Measurements from ENCODE around the gene PLA2R1.

Gene PLA2R1

DNA sequence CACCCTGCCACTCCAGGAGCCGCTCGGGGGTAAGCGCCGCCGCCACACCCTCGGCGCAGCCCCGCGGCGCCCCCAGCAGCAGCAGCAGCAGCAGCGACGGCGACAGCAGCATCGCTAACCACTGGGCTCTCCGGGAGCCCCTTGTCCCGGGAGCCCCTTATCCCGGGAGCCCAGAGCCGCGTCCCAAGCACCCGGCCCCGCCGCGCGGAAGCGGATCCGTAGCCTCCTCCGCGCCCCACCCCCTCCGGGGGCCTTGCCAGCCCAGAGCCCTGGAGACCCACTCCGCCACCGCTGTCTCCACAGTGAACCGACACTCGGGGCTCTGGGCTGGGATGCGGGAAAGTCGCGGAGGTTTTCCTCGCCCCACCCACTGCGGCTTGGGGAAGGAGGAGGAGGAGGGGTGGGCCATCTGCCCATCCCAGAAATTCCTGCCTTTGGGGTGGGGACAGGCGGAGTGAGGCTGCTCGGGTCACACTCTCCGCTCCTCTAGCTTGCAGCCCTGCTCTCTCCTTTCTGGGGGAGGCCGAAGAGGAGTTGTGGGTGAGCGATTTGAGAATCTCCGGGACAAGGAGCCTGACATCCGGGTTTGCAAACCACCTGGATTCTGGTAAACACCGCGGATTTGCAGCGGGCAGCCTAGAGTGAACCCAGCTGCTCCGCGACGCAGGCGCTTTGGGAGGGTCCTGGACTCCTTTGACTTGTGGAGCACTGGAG lies at the start of gene PLA2R1:
Gene PLA2R1 (minus strand): TSS at position 324 of the 714 bp plus-strand sequence. CDS start 212 bp downstream, at position 112.
- ATAC-seq (ENCODE audit: low read depth): no peak
- Mint-ChIP-seq H3K27me3 (peaks cover 20% of the 10 kb centered on the region), H3K36me3 (peaks cover 1% of the 10 kb centered on the region), H3K27ac (no peak within 1 kb of the TSS), H3K9me3 (peaks cover 4% of the 10 kb centered on the region), H3K4me1 (peaks cover 2% of the 10 kb centered on the region), H3K4me3 (peak within 1 kb of the TSS; percentile 45)
- DNase-seq (ENCODE audit: low spot score in 2 of 2): no peak

- H3K27me3 Mint-ChIP-seq: peaks cover 9% of the 10 kb centered on the region
- no peaks in the 10 kb centered on the region for H3K4me1 Mint-ChIP-seq
- DNase-seq (ENCODE audit: low spot score in 2 of 2) (no peak), ATAC-seq (ENCODE audit: low read depth) (no peak)
- H3K9me3 Mint-ChIP-seq: no peaks in the 10 kb centered on the region
- no peak overlapping the region for H3K27ac Mint-ChIP-seq
- no peaks in the 10 kb centered on the region for H3K36me3 Mint-ChIP-seq
- no peak overlapping the region for H3K4me3 Mint-ChIP-seq
Observed at GRCh38 chr2:160110674-160111239, 48.3 kb upstream of the PLA2R1 start.

DNA sequence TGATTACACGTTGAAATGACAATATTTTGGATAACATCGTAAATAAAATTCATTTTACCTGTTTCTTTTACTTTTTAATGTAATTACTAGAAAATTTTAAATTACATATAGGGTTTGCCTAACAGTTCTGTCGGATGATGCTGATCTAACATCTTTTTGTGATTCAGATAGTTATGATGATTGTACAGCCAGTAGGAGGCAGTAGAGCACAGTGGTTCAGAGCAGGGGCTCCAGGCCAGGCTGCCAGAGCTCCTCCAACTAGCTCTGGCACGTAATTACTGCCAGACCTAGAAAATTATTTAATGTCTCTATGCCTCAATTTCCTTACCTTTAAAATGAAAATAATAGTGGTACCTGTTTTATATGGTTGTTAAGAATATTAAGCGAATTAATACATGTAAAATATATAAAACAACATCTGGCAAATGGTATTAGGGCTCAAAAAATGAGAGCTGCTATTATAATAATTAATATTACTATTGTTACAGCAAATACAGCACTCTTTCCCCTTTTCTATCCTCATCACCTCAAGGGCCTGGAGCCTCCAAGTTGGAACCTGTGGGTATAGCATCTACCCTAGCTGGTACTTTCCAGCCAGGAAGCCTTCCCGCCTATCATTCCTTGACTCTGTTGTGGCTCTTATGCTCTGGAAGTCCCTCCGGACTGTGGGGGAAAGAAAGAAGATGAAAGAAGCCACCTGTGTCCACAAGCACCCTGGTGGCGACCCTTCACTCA lies 47.7 kb upstream of the PLA2R1 start:
- peaks cover 9% of the 10 kb centered on the region for H3K27me3 Mint-ChIP-seq
- H3K4me1 Mint-ChIP-seq: no peaks in the 10 kb centered on the region
- peak; percentile 41 for ATAC-seq (ENCODE audit: low read depth)
- peak in 1 of 2 donors; percentile 7 for DNase-seq (ENCODE audit: low spot score in 2 of 2)
- H3K4me3 Mint-ChIP-seq: no peak overlapping the region
- H3K27ac Mint-ChIP-seq: no peak overlapping the region
- H3K36me3 Mint-ChIP-seq: no peaks in the 10 kb centered on the region
- no peaks in the 10 kb centered on the region for H3K9me3 Mint-ChIP-seq

DNA sequence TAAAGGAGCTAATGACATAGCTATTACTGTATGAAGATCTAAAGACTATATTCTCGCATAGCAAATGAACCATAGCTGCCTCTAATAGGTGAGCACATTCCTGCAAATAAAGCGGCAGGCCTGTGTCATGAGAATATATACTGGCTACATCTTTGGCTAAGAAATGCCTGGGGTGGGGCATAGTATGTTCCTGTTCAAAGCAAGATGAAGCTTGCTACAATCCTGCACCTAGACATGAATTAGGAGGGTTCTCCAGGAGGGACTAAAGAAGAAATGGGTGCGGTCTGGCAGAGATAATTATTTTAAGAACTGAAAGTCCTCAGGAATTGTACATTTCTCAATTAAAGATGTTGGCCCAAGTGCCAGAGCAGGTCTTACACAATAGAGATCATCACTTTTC lies 46.8 kb upstream of the PLA2R1 start:
- peaks cover 6% of the 10 kb centered on the region for H3K27me3 Mint-ChIP-seq

DNA sequence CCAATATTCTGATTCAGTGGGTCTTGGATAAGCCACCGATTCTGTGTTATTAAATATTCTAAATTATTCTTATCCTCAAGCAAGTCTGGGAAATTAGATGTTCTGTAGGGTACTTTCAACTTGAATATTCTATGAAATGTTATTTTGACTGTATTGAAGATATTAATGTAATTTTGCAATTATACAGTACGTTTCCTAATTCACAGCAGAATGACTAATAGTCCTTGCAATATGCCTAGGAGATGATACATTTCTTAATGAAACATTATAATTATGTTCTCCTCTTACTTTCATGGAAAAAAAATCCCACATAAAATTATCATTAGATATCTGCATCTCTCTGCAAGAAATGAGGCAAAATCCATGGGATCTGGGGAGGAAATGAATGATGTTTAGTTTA lies 46.2 kb upstream of the PLA2R1 start:
- Mint-ChIP-seq H3K4me3 (no peak overlapping the region), H3K4me1 (no peaks in the 10 kb centered on the region), H3K27me3 (peaks cover 3% of the 10 kb centered on the region), H3K27ac (no peak overlapping the region), H3K9me3 (no peaks in the 10 kb centered on the region), H3K36me3 (no peaks in the 10 kb centered on the region)
- DNase-seq (ENCODE audit: low spot score in 2 of 2): no peak
- ATAC-seq (ENCODE audit: low read depth): no peak

More for the DNA sequence above, 46.8 kb upstream of the PLA2R1 start:
- no peaks in the 10 kb centered on the region for H3K9me3 Mint-ChIP-seq
- no peaks in the 10 kb centered on the region for H3K36me3 Mint-ChIP-seq
- no peak for ATAC-seq (ENCODE audit: low read depth)
- DNase-seq (ENCODE audit: low spot score in 2 of 2): no peak
- H3K4me3 Mint-ChIP-seq: no peak overlapping the region
- H3K4me1 Mint-ChIP-seq: no peaks in the 10 kb centered on the region
- no peak overlapping the region for H3K27ac Mint-ChIP-seq

DNA sequence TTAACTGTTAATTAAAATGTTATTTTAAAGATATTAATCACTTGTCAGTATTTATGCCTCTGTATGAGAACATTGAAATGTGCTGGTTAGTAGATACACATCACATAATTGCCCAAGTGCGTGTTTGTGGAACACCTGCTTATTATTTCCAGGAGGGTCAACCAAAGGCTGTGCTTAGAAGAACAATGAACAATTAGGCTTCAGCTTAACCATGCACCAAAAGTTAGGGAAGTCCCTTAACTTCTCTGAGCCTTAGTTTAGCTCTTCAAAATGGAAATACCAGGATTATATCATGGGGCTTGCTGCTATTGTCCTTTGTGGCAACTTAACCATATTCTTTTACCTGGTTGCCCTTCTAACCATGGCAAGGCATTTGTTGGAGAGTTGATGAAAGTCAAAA lies 43.0 kb upstream of the PLA2R1 start:
- Mint-ChIP-seq H3K4me3 (no peak overlapping the region), H3K36me3 (no peaks in the 10 kb centered on the region), H3K4me1 (no peaks in the 10 kb centered on the region), H3K27me3 (peaks cover 2% of the 10 kb centered on the region), H3K27ac (no peak overlapping the region), H3K9me3 (no peaks in the 10 kb centered on the region)
- no peak for DNase-seq (ENCODE audit: low spot score in 2 of 2)
- ATAC-seq (ENCODE audit: low read depth): no peak

DNA sequence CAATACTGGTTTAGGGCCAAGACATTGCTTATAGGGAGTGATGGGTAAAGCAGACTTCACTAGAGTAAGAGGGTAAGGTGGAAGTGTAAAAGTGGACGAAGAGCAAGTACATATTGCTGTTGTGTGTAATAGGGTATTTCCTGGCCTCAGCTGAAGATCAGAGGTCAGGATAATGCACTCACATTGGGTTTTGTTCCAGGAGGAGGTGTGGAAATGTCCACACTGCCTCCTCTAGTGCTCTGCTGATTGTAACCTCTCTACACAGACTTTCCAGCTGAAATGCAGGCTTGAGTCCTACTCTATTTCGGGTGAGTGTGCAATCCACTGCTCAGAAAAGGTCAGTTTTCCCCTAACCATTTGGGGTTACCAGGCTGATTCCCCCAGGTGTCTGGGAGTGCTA lies 41.7 kb upstream of the PLA2R1 start:
- H3K4me3 Mint-ChIP-seq: no peak overlapping the region
- no peaks in the 10 kb centered on the region for H3K9me3 Mint-ChIP-seq
- H3K27ac Mint-ChIP-seq: no peak overlapping the region
- H3K27me3 Mint-ChIP-seq: no peaks in the 10 kb centered on the region
- ATAC-seq (ENCODE audit: low read depth): no peak
- H3K36me3 Mint-ChIP-seq: no peaks in the 10 kb centered on the region
- no peaks in the 10 kb centered on the region for H3K4me1 Mint-ChIP-seq
- DNase-seq (ENCODE audit: low spot score in 2 of 2): no peak

DNA sequence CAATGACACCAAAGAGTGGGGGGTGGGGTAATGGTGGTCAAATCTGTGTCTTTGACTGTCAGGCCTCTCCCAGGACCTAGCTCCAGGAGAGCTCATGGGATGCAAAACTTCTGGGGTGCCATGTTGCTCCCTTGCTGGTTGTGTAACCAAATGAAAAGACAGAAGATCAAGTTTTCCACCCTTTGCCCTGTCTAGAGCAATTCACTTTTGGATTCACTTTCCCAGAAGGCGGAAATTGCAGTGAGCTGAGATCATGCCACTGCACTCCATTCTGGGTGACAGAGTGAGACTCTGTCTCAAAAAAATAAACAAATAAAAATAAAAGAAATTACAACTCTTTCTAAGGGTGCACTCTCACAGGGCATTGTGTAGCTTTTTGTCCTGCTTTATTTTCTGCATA lies 34.9 kb upstream of the PLA2R1 start:
- H3K36me3 Mint-ChIP-seq: no peaks in the 10 kb centered on the region
- H3K9me3 Mint-ChIP-seq: peaks cover 2% of the 10 kb centered on the region
- DNase-seq (ENCODE audit: low spot score in 2 of 2) (no peak), ATAC-seq (ENCODE audit: low read depth) (no peak)
- H3K4me3 Mint-ChIP-seq: no peak overlapping the region
- H3K27ac Mint-ChIP-seq: no peak overlapping the region
- peaks cover 5% of the 10 kb centered on the region for H3K27me3 Mint-ChIP-seq
- no peaks in the 10 kb centered on the region for H3K4me1 Mint-ChIP-seq

DNA sequence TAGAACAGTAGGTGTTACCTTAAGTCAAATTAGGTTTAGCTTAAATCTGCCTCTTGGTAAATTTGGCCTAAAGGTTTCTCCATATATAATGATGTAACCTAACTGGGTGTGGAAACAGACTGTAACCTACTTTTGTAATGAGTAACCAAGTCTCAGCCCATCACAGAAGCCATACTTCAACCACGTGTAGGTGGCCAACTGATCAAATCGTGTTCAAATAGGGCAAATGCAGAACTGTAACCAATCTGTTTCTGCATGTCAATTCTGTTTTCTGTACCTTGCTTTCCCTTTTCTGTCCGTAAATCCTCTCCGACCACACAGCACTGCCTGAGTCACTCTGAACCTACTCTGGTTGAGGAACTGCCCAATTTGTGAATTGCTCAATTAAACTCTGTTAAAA lies 34.0 kb upstream of the PLA2R1 start:
- H3K27ac Mint-ChIP-seq: no peak overlapping the region
- H3K27me3 Mint-ChIP-seq: peaks cover 5% of the 10 kb centered on the region
- no peak overlapping the region for H3K4me3 Mint-ChIP-seq
- H3K4me1 Mint-ChIP-seq: no peaks in the 10 kb centered on the region
- ATAC-seq (ENCODE audit: low read depth) (no peak), DNase-seq (ENCODE audit: low spot score in 2 of 2) (no peak)
- H3K9me3 Mint-ChIP-seq: peaks cover 2% of the 10 kb centered on the region
- no peaks in the 10 kb centered on the region for H3K36me3 Mint-ChIP-seq

DNA sequence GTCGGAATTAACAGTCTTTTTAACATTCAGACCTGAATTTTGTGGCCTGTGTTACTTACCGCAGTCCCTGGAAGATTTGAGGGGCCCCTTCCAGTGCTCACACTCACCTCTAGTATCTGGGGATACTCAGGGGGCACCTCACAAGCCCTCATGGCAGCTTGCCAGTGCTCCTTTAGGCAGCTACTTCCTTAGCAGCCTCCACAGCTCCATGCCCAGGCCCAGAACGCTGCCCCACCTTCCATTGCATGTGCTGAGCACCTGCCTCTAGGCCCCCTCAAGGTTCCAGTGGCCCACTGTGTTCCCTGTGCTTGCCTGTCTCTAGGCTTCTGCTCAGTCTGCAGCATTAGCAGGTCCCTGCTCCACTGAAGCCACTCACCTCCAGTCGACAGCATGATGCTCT lies 30.0 kb upstream of the PLA2R1 start:
- H3K9me3 Mint-ChIP-seq: peaks cover 11% of the 10 kb centered on the region
- no peak overlapping the region for H3K4me3 Mint-ChIP-seq
- no peak overlapping the region for H3K27ac Mint-ChIP-seq
- no peak for DNase-seq (ENCODE audit: low spot score in 2 of 2)
- H3K27me3 Mint-ChIP-seq: peaks cover 3% of the 10 kb centered on the region
- ATAC-seq (ENCODE audit: low read depth): no peak
- H3K36me3 Mint-ChIP-seq: peaks cover 2% of the 10 kb centered on the region
- H3K4me1 Mint-ChIP-seq: no peaks in the 10 kb centered on the region

GRCh38 chr2:160091381-160091780 lies 29.0 kb upstream of the PLA2R1 start:
- H3K4me3 Mint-ChIP-seq: no peak overlapping the region
- H3K36me3 Mint-ChIP-seq: peaks cover 2% of the 10 kb centered on the region
- H3K9me3 Mint-ChIP-seq: peaks cover 19% of the 10 kb centered on the region
- H3K27me3 Mint-ChIP-seq: peaks cover 3% of the 10 kb centered on the region
- DNase-seq (ENCODE audit: low spot score in 2 of 2): no peak
- no peak overlapping the region for H3K27ac Mint-ChIP-seq
- H3K4me1 Mint-ChIP-seq: no peaks in the 10 kb centered on the region
- no peak for ATAC-seq (ENCODE audit: low read depth)

DNA sequence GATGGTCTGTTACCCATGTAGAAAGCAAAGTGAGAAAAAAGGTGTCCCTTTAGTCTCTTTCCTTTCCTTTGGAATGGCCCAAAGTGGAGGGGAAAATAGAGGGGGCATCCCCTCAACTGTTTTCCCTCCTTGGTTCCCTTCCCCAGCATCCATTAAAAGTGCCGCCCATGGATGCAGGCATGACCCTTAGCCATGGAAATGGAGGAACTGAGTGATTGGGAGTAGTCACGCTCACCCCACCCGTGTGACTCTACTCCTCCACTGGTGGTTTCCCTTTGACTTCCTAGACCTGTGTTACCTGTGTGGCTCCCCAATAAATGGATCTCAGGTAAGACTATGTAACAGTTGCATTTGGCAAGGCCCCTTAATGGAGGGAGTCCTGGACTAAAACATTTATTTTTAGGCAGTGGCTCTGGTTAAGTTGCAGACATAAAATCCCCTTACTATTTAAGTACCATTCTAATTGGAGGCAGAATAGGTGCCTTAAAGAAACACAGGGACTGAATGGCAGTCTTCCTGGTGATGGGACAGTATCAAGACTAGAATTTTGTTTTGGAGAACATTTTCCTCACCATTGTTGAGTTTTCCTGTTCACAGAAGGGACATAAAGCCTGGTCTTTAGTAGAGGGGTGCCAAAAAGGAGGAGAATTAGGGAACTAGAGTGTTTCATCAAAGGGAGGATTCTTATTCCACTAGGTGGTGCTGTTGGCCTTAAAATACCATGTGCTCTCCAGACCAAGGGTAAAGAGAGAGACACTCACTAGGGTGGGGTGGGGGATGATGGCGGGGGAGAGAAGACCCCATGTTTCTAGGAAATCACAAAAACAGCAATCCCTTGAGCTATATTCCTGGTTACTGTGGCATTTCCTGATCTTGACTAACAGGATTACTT lies 25.7 kb upstream of the PLA2R1 start:
- no peak overlapping the region for H3K4me3 Mint-ChIP-seq
- H3K4me1 Mint-ChIP-seq: no peaks in the 10 kb centered on the region
- DNase-seq (ENCODE audit: low spot score in 2 of 2) (no peak), ATAC-seq (ENCODE audit: low read depth) (no peak)
- no peak overlapping the region for H3K27ac Mint-ChIP-seq
- H3K27me3 Mint-ChIP-seq: no peaks in the 10 kb centered on the region
- H3K9me3 Mint-ChIP-seq: peaks cover 20% of the 10 kb centered on the region
- peaks cover 2% of the 10 kb centered on the region for H3K36me3 Mint-ChIP-seq

GRCh38 chr2:160085662-160086061 lies 23.2 kb upstream of the PLA2R1 start:
- H3K9me3 Mint-ChIP-seq: peaks cover 21% of the 10 kb centered on the region
- no peaks in the 10 kb centered on the region for H3K27me3 Mint-ChIP-seq
- H3K36me3 Mint-ChIP-seq: peaks cover 2% of the 10 kb centered on the region
- H3K4me3 Mint-ChIP-seq: no peak overlapping the region
- ATAC-seq (ENCODE audit: low read depth) (no peak), DNase-seq (ENCODE audit: low spot score in 2 of 2) (no peak)
- no peaks in the 10 kb centered on the region for H3K4me1 Mint-ChIP-seq
- no peak overlapping the region for H3K27ac Mint-ChIP-seq

Data from memory B cell (primary cell).